Duodenal mucosa (tissue), 2 donors: ENCODE measurements around the gene HIGD1B.

ENCODE experiments used
- H3K27ac ChIP-seq: one replicate; pipeline ENCODE4 v1.7.0; 2013; ENCODE audit warnings: low read depth, low read length
- H3K27me3 ChIP-seq, 2 donors: one replicate each; pipeline ENCODE4 v1.7.0; 2013; ENCODE audit warnings: low read length in 2 of 2, control low read depth in 1 of 2; ENCODE audit not compliant: insufficient read depth in 2 of 2, control insufficient read depth in 1 of 2
- H3K36me3 ChIP-seq, 2 donors: one replicate each; pipeline ENCODE4 v1.7.0; 2013; ENCODE audit warnings: low read length in 2 of 2, control low read depth in 1 of 2; ENCODE audit not compliant: insufficient read depth in 2 of 2, control insufficient read depth in 1 of 2
- H3K4me1 ChIP-seq, 2 donors: one replicate each; pipeline ENCODE4 v1.7.0; 2013; ENCODE audit warnings: low read length in 2 of 2, control low read depth in 1 of 2; ENCODE audit not compliant: insufficient read depth in 2 of 2, control insufficient read depth in 1 of 2
- H3K4me3 ChIP-seq, 2 donors: one replicate each; pipeline ENCODE4 v1.7.0; 2013; ENCODE audit warnings: low read length in 2 of 2, low read depth in 1 of 2
- H3K9ac ChIP-seq, 2 donors: one replicate each; pipeline ENCODE4 v1.7.0; 2013; ENCODE audit warnings: low read length in 2 of 2, low read depth in 1 of 2
- H3K9me3 ChIP-seq, 2 donors: one replicate each; pipeline ENCODE4 v1.7.0; 2013; ENCODE audit warnings: low read length in 2 of 2, control low read depth in 1 of 2; ENCODE audit not compliant: control insufficient read depth in 1 of 2

The HIGD1B gene

GRCh38 chr17:44837196-44837595, 10.5 kb upstream of the HIGD1B start:
- Histone ChIP-seq H3K9me3 (no peaks in the 10 kb centered on the region), H3K4me1 (no peaks in the 10 kb centered on the region), H3K27ac (no peak overlapping the region), H3K9ac (no peak overlapping the region), H3K27me3 (peaks cover 0 to 6% of the 10 kb centered on the region in 2 donors), H3K36me3 (no peaks in the 10 kb centered on the region), H3K4me3 (no peak overlapping the region)

DNA sequence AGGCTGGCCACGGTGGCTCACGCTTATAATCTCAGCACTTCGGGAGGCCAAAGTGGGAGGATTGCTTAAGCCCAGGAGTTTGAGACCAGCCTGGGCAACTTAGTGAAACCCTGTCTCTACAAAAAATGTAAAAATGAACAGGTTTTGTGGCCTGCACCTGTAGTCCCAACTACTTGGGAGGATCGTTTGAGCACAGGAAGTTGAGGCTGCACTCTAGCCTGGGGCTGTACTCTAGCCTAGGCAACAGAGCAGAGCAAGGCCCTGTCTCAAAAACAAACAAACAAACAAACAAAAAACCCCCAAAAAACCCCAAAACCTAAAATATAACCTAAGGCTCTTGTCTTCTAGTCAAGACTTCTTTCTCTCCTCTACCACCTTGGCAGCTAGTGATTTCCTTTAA, 7.4 kb upstream of the HIGD1B start:
- no peak overlapping the region for H3K9ac ChIP-seq
- no peaks in the 10 kb centered on the region for H3K36me3 ChIP-seq
- no peaks in the 10 kb centered on the region for H3K27me3 ChIP-seq
- no peak overlapping the region for H3K27ac ChIP-seq
- H3K9me3 ChIP-seq = no peaks in the 10 kb centered on the region
- H3K4me3 ChIP-seq = no peak overlapping the region
- H3K4me1 ChIP-seq = no peaks in the 10 kb centered on the region

DNA sequence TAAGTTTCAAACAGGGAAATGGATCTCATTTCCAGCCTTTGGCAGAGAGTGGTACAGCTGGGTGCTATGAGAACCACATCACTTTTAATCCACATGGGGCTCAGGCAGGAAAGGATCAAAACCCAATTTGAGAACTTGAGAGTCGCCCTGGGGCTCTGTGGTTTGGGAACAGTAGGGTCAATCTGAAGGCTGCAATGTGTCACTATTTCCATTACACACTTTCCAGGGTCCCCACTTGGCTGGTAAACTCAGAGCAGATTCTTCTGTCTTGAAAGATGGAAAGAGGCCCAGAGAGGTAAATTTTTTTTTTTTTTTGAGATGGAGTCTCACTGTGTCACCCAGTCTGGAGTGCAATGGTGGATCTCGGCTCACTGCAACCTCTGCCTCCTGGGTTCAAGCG, 6.7 kb upstream of the HIGD1B start:
- Histone ChIP-seq H3K9me3 (no peaks in the 10 kb centered on the region), H3K27ac (no peak overlapping the region), H3K4me1 (no peaks in the 10 kb centered on the region), H3K4me3 (no peak overlapping the region), H3K36me3 (no peaks in the 10 kb centered on the region), H3K27me3 (no peaks in the 10 kb centered on the region), H3K9ac (no peak overlapping the region)

DNA sequence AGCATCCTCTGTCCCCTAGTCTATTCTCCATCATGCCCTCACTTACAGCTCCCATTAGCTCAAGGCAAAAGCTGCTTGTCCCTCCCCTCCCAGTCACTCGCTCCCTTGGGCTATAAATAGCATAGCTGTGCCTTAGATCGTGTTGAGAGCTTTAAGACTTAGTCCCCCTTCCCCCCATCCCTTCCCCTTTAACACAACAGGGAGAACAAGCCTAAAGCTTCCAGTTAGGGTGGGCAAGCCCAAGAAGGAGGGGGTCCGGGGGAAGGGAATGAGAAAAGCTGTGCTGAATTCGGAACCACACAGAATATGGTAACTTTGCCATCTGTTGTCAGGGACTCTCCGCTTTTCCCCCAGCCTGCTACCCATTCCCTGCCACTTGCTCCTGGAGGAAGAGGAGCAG, 4.9 kb upstream of the HIGD1B start:
- Histone ChIP-seq H3K27ac (no peak overlapping the region), H3K36me3 (no peaks in the 10 kb centered on the region), H3K4me3 (no peak overlapping the region)

DNA sequence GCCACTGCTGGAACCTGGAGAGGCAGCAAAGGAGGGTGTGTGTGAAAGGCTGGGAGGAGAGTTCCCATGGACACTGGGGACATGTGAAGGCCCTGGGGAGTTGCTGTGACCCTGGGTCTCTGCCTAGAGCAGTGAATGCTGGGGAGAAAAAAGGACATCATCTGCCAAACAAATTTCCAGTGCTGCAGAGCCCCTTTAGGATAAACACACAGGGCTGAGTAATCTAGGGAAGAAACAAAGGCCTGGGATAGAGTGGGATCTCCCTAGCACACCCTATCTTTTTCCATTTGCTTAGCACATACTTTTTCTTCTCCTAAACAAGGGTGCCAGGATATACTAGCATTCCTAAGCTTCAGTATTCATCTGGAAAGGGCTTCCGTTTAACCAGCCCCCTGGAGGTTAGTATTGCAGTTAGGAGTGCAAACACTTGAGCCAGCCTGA, 3.3 kb upstream of the HIGD1B start:
- no peaks in the 10 kb centered on the region for H3K4me1 ChIP-seq
- no peaks in the 10 kb centered on the region for H3K9me3 ChIP-seq
- H3K27ac ChIP-seq = no peak overlapping the region
- H3K9ac ChIP-seq = no peak overlapping the region
- no peaks in the 10 kb centered on the region for H3K36me3 ChIP-seq
- no peaks in the 10 kb centered on the region for H3K27me3 ChIP-seq
- no peak overlapping the region for H3K4me3 ChIP-seq

More for the DNA sequence above, 4.9 kb upstream of the HIGD1B start:
- Histone ChIP-seq H3K9ac (no peak overlapping the region), H3K9me3 (no peaks in the 10 kb centered on the region), H3K27me3 (no peaks in the 10 kb centered on the region), H3K4me1 (no peaks in the 10 kb centered on the region)

GRCh38 chr17:44846206-44846605, 1.5 kb upstream of the HIGD1B start:
- Histone ChIP-seq H3K36me3 (peaks cover 8 to 14% of the 10 kb centered on the region in 2 donors), H3K9me3 (no peaks in the 10 kb centered on the region), H3K9ac (no peak overlapping the region), H3K27me3 (no peaks in the 10 kb centered on the region), H3K4me3 (no peak overlapping the region), H3K27ac (no peak overlapping the region), H3K4me1 (no peaks in the 10 kb centered on the region)

- H3K27me3 ChIP-seq = no peaks in the 10 kb centered on the region
- H3K4me1 ChIP-seq = no peaks in the 10 kb centered on the region
- H3K9ac ChIP-seq = no peak overlapping the region
- H3K27ac ChIP-seq = no peak overlapping the region
- H3K36me3 ChIP-seq = peaks cover 17 to 32% of the 10 kb centered on the region in 2 donors
- no peak overlapping the region for H3K4me3 ChIP-seq
- no peaks in the 10 kb centered on the region for H3K9me3 ChIP-seq
Observed at GRCh38 chr17:44848257-44848795, 643 bp downstream of the HIGD1B start.

DNA sequence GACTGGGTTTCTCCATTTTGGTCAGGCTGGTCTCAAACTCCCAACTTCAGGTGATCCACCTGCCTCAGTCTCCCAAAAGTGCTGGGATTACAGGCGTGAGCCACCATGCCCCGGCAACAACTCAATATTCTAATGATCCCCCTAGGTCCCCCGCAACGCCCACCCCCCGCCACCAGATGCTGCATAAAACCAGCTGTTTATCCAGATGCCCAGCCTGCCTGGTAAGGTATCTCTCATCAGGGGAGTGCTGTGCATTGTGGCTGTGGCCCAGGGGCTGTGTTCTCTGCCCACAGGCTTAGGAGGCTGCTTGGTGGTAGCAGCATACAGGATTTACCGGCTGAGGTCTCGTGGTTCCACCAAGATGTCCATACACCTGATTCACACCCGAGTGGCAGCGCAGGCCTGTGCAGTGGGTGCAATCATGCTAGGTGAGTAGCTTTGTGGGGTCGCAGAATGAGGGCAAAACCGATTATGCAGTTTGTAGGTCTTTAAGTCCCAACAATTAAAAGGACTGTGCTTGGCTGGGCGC, 1.3 kb downstream of the HIGD1B start:
- Histone ChIP-seq H3K9me3 (no peaks in the 10 kb centered on the region), H3K36me3 (peaks cover 24 to 39% of the 10 kb centered on the region in 2 donors), H3K4me3 (no peak overlapping the region), H3K27me3 (no peaks in the 10 kb centered on the region), H3K4me1 (no peaks in the 10 kb centered on the region), H3K27ac (no peak overlapping the region), H3K9ac (no peak overlapping the region)

- H3K27me3 ChIP-seq = no peaks in the 10 kb centered on the region
- no peaks in the 10 kb centered on the region for H3K9me3 ChIP-seq
- H3K27ac ChIP-seq = no peak overlapping the region
- no peak overlapping the region for H3K9ac ChIP-seq
- H3K4me1 ChIP-seq = no peaks in the 10 kb centered on the region
- peaks cover 30 to 49% of the 10 kb centered on the region in 2 donors for H3K36me3 ChIP-seq
- H3K4me3 ChIP-seq = no peak overlapping the region
Observed at GRCh38 chr17:44850025-44850424, 2.3 kb downstream of the HIGD1B start.

DNA sequence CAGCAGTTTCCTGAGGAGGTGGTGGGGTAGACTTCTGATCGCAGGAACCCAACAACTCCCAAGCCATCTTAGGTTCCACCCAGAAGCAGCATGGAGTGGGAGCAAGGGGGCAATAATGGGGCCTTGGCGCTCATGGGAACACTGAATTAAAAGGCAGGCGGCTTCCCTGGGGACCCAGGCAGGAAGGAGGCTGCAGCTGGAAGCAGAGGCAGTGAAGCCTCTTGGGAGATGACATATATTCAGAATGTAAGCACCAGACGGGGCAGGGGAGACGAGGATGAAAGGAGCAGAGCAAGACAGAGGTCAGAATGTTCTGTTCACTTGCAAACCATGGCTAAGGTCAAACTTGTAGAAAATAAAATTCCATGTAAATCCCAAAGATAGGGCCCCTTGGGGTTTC, 2.9 kb downstream of the HIGD1B start:
- H3K9me3 ChIP-seq = no peaks in the 10 kb centered on the region
- H3K4me1 ChIP-seq = no peaks in the 10 kb centered on the region
- H3K27me3 ChIP-seq = no peaks in the 10 kb centered on the region
- H3K9ac ChIP-seq = no peak overlapping the region
- no peak overlapping the region for H3K4me3 ChIP-seq
- H3K36me3 ChIP-seq = peaks cover 30 to 55% of the 10 kb centered on the region in 2 donors
- H3K27ac ChIP-seq = no peak overlapping the region
